Activated CD4-positive, alpha-beta T cell treated with anti-CD3 and anti-CD28 coated beads, Interleukin-2, amount 50 U/mL, for 48 hours (primary cell): ENCODE data around the gene IRAK2.
"Not testable (repeated sequence)": the region's sequence is repeated elsewhere in the genome, so short reads cannot be mapped to it uniquely, and the experiment has no call there.

Experiments
- DNase-seq, 2 experiments: peaks; one replicate each; pipeline ENCODE4 v3.0.0-alpha.2; 2020

IRAK2 gene

GRCh38 chr3:10255835-10256234, 91.1 kb downstream of the IRAK2 start:
- DNase-seq: no peak

- no peak for DNase-seq
These were observed 94.3 kb downstream of the IRAK2 start for GRCh38 chr3:10259036-10259435.

DNA sequence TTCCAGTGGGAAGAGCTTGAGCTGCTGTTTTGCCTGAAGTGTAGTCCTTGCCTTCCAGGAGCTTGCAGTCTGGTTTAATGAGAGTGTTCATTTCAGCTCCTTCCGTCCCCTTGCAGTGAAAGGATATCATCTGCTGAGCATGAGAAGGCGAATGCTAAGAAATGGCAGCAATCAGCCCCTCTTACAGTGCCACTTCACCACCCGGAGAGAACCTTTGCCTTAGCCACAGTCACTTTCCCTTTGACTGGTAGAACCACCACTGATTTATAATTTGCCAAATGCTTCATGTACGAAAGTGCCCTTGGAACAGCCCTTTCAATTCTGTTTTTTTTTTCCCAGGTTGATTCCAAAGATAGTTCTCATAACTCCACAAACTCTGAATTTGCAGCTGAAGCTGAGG, 95.1 kb downstream of the IRAK2 start:
- DNase-seq: no peak

- DNase-seq: no peak
These were observed 95.5 kb downstream of the IRAK2 start for GRCh38 chr3:10260211-10260701.

DNA sequence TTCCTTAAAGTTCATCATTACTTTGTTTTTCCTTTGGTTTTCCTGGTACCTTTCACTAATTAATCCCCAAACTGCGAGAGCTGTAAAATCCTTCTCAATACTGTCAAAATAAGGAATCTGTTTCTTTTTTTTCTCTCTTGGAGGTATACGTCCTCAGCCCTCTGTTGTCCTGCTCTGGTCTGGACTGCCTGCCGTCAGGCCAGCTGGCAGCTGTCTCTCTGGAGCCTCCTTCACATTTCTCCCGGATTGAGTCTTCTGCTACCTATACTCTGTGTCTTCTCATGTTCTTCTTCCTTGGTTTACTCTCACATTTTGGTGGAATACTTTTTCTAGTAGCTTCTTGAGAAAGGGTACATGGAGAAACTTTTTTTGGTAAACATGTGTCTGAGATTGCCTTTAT, 97.3 kb downstream of the IRAK2 start:
- no peak for DNase-seq

- DNase-seq: peak; percentile 75 to 79
These were observed 99.1 kb downstream of the IRAK2 start for GRCh38 chr3:10263646-10264363.

DNA sequence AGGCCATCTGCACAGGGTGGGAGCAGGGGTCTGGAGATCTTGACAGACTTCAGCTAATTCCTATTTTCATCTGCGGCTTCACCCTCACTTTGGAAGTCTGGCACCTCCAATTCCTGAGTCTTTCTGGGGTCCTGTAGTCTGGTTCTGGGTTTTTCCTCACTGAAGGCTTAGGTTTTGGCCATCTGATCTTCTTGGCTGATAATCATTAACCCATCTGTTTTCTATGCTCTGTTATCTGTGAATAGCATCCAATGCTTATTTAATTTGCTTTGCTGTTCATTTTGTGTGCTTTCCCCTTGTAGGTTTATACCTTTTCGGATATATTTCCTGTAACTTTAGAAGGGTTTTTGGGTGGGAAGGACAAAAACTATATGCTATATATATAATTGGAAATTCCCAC, 101.1 kb downstream of the IRAK2 start:
- DNase-seq: no peak

DNA sequence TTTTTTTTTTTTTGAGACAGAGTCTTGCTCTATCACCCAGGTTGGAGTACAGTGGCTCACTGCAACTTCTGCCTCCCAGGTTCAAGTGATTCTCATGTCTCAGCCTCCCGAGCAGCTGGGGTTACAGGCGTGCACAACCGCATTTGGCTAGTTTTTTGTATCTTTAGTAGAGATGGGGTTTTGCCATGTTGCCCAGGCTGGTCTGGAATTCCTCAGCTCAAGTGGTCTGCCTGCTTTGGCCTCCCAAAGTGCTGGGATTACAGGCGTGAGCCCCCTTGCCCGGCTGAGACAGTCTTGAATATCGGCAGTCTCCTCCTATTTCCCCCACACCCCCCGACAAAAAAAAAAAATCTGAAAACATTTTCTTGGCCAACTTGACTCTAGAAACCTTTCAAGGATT, 102.2 kb downstream of the IRAK2 start:
- not testable (repeated sequence) for DNase-seq

DNA sequence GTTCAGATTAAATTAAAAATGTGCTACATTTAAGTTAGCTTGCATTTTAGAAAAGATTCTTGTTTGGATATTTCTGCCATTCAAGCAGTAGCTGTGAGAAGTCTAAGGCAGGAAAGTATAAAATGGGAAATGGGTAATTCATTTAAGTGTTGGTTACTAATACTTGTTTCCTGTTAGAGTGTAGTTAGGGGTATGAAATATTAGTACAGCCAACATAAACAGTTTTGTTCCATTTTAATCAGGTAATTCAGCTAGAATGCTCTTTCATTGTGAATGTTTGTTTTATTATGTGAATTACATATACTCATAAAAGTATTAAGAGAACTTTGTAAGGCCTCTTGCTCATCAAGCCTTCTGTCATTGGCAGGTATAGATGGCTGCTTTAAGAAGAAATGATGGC, 103.4 kb downstream of the IRAK2 start:
- no peak for DNase-seq

DNA sequence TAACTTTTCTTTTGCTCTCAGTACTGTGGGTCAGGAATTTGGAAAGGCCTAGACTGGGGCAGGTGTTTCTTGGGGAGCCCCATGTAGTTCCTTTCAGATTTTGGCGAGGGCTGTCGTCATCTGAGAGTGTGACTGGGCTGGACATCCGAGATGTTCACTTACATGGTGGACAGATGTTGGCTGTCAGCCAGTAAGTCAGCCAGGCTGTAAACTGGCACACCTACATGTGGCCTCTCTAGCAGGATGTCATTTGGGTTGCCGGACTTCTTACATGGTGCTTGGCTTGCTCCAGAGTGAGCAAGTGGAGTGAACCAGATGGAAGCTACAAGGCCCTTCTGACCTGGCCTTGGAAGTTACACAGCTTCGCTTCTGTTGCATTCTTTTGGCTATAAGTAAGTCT, 104.2 kb downstream of the IRAK2 start:
- no peak for DNase-seq

DNA sequence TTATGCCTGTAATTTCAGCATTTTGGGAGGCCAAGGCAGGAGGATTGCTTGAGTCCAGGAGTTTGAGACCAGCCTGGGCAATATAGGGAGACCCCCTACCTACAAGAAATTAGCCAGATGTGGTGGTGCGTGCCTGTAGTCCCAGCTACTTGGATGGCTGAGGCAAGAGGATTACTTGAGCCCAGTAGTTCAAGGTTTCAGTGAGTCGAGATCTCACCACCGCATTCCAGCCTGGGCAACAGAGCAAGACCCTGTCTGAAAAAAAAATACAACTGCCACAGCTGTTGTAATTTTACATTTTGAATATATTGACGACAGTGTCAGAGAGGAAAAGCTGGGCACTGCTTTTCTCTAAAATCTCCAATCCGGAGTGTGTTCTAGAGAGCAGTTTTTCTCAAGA, 104.7 kb downstream of the IRAK2 start:
- DNase-seq: no peak

- not testable (repeated sequence) for DNase-seq
These were observed 107.8 kb downstream of the IRAK2 start for GRCh38 chr3:10272476-10272875.

- no peak for DNase-seq
These were observed 108.3 kb downstream of the IRAK2 start for GRCh38 chr3:10272977-10273376.

- no peak for DNase-seq
These were observed 109.1 kb downstream of the IRAK2 start for GRCh38 chr3:10273702-10274305.

DNA sequence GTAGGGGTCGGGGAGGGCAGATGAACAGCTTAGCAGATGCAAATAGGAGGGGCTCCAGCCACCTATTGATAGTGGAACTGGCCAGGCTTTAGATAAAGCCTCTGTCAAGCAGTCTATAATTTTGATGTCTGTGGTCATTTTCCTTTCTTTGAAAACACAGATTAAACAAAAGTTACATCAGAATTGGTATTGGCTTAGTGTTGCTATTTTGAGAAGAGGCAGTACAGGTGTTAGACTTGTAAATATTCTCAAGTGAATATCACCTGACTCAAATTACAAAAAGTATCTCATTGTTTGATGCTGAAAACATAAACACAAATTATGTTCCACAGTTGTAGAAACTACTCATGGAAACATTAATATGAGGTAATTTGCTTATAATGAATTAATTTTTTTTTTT, 109.9 kb downstream of the IRAK2 start:
- DNase-seq: no peak

DNA sequence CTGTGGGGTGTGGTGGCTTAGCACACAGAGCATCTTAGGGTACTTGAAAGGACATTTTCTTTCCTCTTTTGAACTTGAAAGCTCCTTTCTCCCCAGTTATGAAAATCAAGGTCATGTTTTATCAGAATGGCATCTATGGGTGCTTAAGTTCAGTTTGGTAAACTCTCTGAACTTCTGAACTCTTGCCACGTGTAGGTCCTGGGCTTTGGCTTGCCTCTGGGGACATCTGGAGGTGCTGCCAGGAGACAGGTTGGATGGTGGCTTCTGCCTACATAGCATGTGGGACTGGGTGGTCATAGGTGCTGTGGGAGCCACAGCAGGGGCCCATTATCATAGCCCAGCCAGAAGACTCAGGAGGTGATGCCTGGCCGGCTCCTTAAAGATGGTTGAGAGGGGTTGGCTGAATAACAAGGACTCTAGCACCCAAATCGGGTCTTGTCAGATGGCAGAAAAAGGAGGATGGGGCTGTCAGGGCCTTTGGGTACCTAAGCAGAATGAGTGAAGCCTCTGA, 112.5 kb downstream of the IRAK2 start:
- no peak for DNase-seq

- DNase-seq: no peak
These were observed 113.8 kb downstream of the IRAK2 start for GRCh38 chr3:10278501-10278900.

DNA sequence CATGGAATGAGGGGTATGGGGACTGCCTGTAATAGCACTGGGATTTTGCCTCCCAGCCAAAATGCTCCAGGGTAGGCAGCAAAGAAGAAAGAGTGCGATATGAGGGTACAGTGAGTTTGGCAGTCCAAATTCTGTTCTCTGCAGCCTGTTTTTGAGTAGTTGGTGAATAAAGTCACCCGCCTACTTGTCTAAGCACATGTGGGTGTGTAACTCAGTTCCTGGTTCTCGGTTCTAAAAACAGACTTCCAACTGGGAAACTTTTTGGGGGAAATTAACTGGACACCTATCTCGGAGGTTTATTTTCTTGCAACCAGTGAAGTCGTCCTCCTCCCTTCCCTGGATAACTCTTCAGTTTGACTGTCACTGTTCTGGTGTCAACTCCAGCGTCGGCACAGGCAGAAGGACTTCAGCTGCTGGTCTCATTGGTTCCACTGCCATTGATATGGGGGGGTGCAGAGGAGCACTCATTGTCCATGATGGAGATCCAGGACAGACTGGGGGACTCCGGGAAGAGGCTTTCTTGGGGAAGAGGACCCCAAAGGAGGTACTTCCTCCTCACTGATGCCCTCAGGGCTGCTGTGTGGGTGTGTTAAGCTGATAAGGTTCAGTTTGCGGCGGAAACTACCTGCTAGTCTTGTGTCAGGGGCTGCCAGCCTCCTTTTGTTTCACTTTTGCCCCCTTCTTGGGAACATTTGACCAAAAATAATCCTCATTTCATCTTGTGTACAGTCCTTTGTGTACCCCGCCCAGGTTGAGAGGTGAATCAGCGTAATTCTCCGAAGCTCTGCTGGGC, 114.9 kb downstream of the IRAK2 start:
- no peak for DNase-seq

- DNase-seq: no peak
These were observed 115.4 kb downstream of the IRAK2 start for GRCh38 chr3:10280177-10280529.

GRCh38 chr3:10280571-10280970, 115.9 kb downstream of the IRAK2 start:
- no peak for DNase-seq

DNA sequence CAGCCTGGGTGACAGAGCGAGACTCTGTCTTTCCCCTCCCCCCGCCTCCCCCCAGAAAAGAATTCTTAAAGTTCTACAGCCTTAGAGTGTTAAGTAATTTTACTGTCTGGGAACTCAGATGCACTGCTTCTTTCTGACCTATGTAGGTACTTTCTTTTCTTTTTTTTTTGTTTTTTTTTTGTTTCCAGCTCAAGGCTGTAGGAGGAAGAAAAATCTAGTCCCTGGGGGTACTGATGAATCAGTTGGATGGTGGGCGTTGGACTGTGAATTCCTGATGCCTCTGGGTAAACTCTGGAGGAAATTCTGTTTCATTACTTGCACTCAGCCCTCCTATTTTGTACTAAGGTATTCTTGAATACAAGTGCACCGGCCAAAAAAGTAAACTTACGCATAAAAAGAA, 117.2 kb downstream of the IRAK2 start:
- no peak for DNase-seq

- no peak for DNase-seq
These were observed 118.9 kb downstream of the IRAK2 start for GRCh38 chr3:10283638-10284037.

- DNase-seq: peak; percentile 41 to 57
These were observed 119.8 kb downstream of the IRAK2 start for GRCh38 chr3:10284496-10284895.
